NB4 (cell line): ENCODE results near the gene ARID1B.

Source experiments
- MYC ChIP-seq: IDR thresholded peaks from 2 replicates; pipeline ENCODE4 v1.6.1; 2011; ENCODE audit warnings: low read depth, low read length
- POLR2A ChIP-seq: IDR thresholded peaks from 2 replicates; pipeline ENCODE4 v1.6.1; 2011; ENCODE audit warnings: mild to moderate bottlenecking; ENCODE audit not compliant: insufficient read length; ENCODE audit errors: extremely low read depth
- TF ChIP-seq, protein P1 (sequence below): IDR thresholded peaks from one replicate; pipeline ENCODE4 v1.5.1; 2012; ENCODE audit warnings: low read depth, low read length
- TF ChIP-seq, protein P2 (sequence below): IDR thresholded peaks from 2 replicates; pipeline ENCODE4 v1.6.1; 2011; ENCODE audit warnings: low read depth, low read length

DNA sequence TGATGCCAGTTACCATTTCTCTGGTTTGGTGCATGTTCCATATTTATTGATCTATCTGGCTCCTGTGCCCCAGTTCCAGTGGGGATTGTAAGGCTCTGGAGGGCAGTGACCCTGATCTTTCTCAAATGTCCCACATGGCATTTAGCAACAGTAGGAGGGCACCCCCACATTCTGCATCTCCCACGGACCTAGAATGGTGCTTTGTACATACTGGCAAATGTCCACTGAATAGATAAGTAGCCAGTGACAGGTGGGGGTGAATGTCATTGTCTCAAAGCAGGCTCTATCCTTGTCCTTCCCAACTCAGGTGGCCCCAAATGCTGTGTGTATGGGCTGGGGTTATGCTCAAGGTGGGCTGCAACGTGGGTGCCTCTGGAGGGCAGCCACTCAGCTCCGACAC, 462.0 kb downstream of the ARID1B start:
- TF ChIP-seq, protein P1, sequence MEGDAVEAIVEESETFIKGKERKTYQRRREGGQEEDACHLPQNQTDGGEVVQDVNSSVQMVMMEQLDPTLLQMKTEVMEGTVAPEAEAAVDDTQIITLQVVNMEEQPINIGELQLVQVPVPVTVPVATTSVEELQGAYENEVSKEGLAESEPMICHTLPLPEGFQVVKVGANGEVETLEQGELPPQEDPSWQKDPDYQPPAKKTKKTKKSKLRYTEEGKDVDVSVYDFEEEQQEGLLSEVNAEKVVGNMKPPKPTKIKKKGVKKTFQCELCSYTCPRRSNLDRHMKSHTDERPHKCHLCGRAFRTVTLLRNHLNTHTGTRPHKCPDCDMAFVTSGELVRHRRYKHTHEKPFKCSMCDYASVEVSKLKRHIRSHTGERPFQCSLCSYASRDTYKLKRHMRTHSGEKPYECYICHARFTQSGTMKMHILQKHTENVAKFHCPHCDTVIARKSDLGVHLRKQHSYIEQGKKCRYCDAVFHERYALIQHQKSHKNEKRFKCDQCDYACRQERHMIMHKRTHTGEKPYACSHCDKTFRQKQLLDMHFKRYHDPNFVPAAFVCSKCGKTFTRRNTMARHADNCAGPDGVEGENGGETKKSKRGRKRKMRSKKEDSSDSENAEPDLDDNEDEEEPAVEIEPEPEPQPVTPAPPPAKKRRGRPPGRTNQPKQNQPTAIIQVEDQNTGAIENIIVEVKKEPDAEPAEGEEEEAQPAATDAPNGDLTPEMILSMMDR = no peak
- TF ChIP-seq, protein P2, sequence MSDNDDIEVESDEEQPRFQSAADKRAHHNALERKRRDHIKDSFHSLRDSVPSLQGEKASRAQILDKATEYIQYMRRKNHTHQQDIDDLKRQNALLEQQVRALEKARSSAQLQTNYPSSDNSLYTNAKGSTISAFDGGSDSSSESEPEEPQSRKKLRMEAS = no peak
- no peak for TF ChIP-seq MYC
- no peak for TF ChIP-seq POLR2A
